ENCODE data around the gene FRMD3. TPM values are rescaled to one million over a fixed set of nuclear protein-coding genes. Genes with fewer than 3 reads are reported as not detected.

The FRMD3 gene
- total and polyA plus RNA-seq, 3 experiments from 2014 or later: 0.35 to 0.68 (median 0.62) TPM

GRCh38 chr9:83396813-83397212, 141.4 kb downstream of the FRMD3 start:
- Histone ChIP-seq H3K36me3 (ENCODE audit: insufficient read depth, low read length) (no peaks in the 10 kb centered on the region), H3K27me3 (ENCODE audit: insufficient read depth, low read length, poor library complexity, severe bottlenecking) (no peaks in the 10 kb centered on the region), H3K4me3 (ENCODE audit: low read length) (no peak overlapping the region), H3K4me1 (ENCODE audit: insufficient read depth, low read length) (no peaks in the 10 kb centered on the region), H3K9me3 (ENCODE audit: low read length) (no peaks in the 10 kb centered on the region), H3K27ac (ENCODE audit: low read depth, low read length) (no peak overlapping the region)
- no peaks in the 10 kb centered on the region for H3K36me3 Mint-ChIP-seq
- POLR2A ChIA-PET: no interaction called here
- no peak for DNase-seq
- no peaks in the 10 kb centered on the region for H3K27me3 Mint-ChIP-seq
- H3K27ac Mint-ChIP-seq: no peak overlapping the region
- CTCF ChIA-PET: no interaction called here
- no peak overlapping the region for H3K4me3 Mint-ChIP-seq
- no peaks in the 10 kb centered on the region for H3K9me3 Mint-ChIP-seq
- no peaks in the 10 kb centered on the region for H3K4me1 Mint-ChIP-seq

GRCh38 chr9:83396342-83396741, 141.9 kb downstream of the FRMD3 start:
- CTCF ChIA-PET: no interaction called here
- Mint-ChIP-seq H3K9me3 (no peaks in the 10 kb centered on the region), H3K4me1 (no peaks in the 10 kb centered on the region), H3K27me3 (no peaks in the 10 kb centered on the region), H3K36me3 (no peaks in the 10 kb centered on the region), H3K4me3 (no peak overlapping the region), H3K27ac (no peak overlapping the region)
- Histone ChIP-seq H3K9me3 (ENCODE audit: low read length) (no peaks in the 10 kb centered on the region), H3K4me3 (ENCODE audit: low read length) (no peak overlapping the region), H3K36me3 (ENCODE audit: insufficient read depth, low read length) (no peaks in the 10 kb centered on the region), H3K27me3 (ENCODE audit: insufficient read depth, low read length, poor library complexity, severe bottlenecking) (no peaks in the 10 kb centered on the region), H3K4me1 (ENCODE audit: insufficient read depth, low read length) (no peaks in the 10 kb centered on the region), H3K27ac (ENCODE audit: low read depth, low read length) (no peak overlapping the region)
- no peak for DNase-seq
- POLR2A ChIA-PET: no interaction called here

DNA sequence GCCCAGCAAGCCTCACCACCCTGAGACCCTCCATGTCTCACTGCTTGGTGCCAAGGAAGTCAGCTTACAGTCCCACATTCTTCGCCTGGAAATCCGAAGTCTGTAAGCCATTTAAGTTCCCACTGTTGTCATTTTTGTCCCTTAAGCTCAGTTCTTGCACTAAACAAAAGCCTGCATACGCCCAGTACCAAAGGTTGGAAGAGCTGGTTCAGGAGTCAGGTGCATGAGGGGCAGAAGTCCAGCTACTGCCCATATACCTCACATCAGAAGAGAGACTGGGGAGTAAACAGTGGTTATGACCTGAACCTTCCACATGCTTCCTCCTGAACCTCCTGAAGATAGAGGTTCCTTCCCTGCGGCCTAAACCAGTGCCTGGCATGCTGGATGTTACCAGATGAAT, 146.0 kb downstream of the FRMD3 start:
- no peak overlapping the region for H3K27ac Mint-ChIP-seq
- no peak for DNase-seq
- H3K9me3 ChIP-seq (ENCODE audit: low read length): no peaks in the 10 kb centered on the region
- no peaks in the 10 kb centered on the region for H3K36me3 ChIP-seq (ENCODE audit: insufficient read depth, low read length)
- H3K4me1 Mint-ChIP-seq: no peaks in the 10 kb centered on the region
- H3K27me3 Mint-ChIP-seq: peaks cover 0 to 2% of the 10 kb centered on the region in 2 donors
- H3K9me3 Mint-ChIP-seq: no peaks in the 10 kb centered on the region
- H3K4me3 ChIP-seq (ENCODE audit: low read length): no peak overlapping the region
- H3K4me1 ChIP-seq (ENCODE audit: insufficient read depth, low read length): no peaks in the 10 kb centered on the region
- no peak overlapping the region for H3K27ac ChIP-seq (ENCODE audit: low read depth, low read length)
- no peak overlapping the region for H3K4me3 Mint-ChIP-seq
- H3K36me3 Mint-ChIP-seq: peaks cover 0 to 8% (median 0%) of the 10 kb centered on the region in 3 donors
- ChIA-PET CTCF (no interaction called here), POLR2A (no interaction called here)
- H3K27me3 ChIP-seq (ENCODE audit: insufficient read depth, low read length, poor library complexity, severe bottlenecking): no peaks in the 10 kb centered on the region

GRCh38 chr9:83388346-83388745, 149.9 kb downstream of the FRMD3 start:
- POLR2A ChIA-PET: no interaction called here
- Mint-ChIP-seq H3K27me3 (peaks cover 0 to 2% of the 10 kb centered on the region in 2 donors), H3K36me3 (peaks cover 0 to 8% (median 0%) of the 10 kb centered on the region in 3 donors), H3K27ac (no peak overlapping the region), H3K4me3 (no peak overlapping the region), H3K9me3 (no peaks in the 10 kb centered on the region), H3K4me1 (no peaks in the 10 kb centered on the region)
- H3K9me3 ChIP-seq (ENCODE audit: low read length): no peaks in the 10 kb centered on the region
- H3K36me3 ChIP-seq (ENCODE audit: insufficient read depth, low read length): no peaks in the 10 kb centered on the region
- no peak overlapping the region for H3K27ac ChIP-seq (ENCODE audit: low read depth, low read length)
- H3K4me1 ChIP-seq (ENCODE audit: insufficient read depth, low read length): no peaks in the 10 kb centered on the region
- DNase-seq: no peak
- CTCF ChIA-PET: no interaction called here
- H3K4me3 ChIP-seq (ENCODE audit: low read length): no peak overlapping the region
- H3K27me3 ChIP-seq (ENCODE audit: insufficient read depth, low read length, poor library complexity, severe bottlenecking): no peaks in the 10 kb centered on the region

DNA sequence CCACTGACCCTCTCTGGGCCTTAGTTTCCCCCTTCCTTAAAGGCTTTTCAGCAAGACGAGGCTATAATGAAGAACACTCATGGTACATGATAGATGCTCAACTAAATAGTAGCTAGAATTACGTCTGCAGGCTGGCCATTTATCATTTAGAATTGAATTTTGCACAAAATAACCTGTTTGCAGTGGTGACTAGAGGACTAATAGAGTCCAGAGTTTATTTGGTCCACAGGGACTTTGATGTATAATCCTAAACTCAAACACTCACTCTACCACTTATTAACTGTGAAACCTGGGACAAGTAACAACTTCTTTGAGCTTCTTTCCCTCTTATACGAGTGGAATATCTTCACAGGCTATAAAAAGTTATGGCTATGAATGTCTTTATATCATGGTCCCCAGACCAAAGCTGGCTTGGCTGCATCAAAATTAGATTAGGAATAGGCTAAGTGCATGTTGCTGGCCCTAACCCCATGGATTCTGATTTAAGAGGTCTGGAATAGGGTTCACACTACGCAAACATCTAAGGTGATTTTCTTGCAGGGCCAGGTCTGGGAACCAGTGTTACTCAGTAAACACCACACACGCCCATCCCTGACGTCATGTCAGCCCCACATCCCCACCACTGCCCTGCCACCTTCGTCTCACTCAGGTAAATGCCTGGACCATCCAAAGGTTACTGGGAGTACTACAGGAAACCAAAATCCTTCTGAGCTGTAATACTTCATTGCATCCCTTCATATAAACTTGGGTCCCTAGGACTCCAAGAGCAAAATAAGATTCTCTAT, 150.6 kb downstream of the FRMD3 start:
- no peaks in the 10 kb centered on the region for H3K4me1 ChIP-seq (ENCODE audit: insufficient read depth, low read length)
- no peaks in the 10 kb centered on the region for H3K36me3 ChIP-seq (ENCODE audit: insufficient read depth, low read length)
- H3K9me3 ChIP-seq (ENCODE audit: low read length): no peaks in the 10 kb centered on the region
- H3K27me3 ChIP-seq (ENCODE audit: insufficient read depth, low read length, poor library complexity, severe bottlenecking): no peaks in the 10 kb centered on the region
- H3K4me1 Mint-ChIP-seq: no peaks in the 10 kb centered on the region
- no peak overlapping the region for H3K27ac Mint-ChIP-seq
- H3K27me3 Mint-ChIP-seq: peaks cover 0 to 2% of the 10 kb centered on the region in 2 donors
- no peak overlapping the region for H3K4me3 ChIP-seq (ENCODE audit: low read length)
- H3K4me3 Mint-ChIP-seq: no peak overlapping the region
- CTCF ChIA-PET: no interaction called here
- POLR2A ChIA-PET: no interaction called here
- H3K9me3 Mint-ChIP-seq: peaks cover 0 to under 1% (median 0%) of the 10 kb centered on the region in 5 donors
- no peak for DNase-seq
- H3K27ac ChIP-seq (ENCODE audit: low read depth, low read length): no peak overlapping the region
- peaks cover 0 to 8% (median 0%) of the 10 kb centered on the region in 3 donors for H3K36me3 Mint-ChIP-seq

- Mint-ChIP-seq H3K9me3 (peaks cover 0 to 2% (median 0%) of the 10 kb centered on the region in 5 donors), H3K27me3 (peaks cover 0 to 2% of the 10 kb centered on the region in 2 donors), H3K36me3 (peaks cover 0 to 8% (median 0%) of the 10 kb centered on the region in 3 donors), H3K4me3 (no peak overlapping the region), H3K27ac (no peak overlapping the region), H3K4me1 (no peaks in the 10 kb centered on the region)
- POLR2A ChIA-PET: no interaction called here
- CTCF ChIA-PET: no interaction called here
- H3K4me1 ChIP-seq (ENCODE audit: insufficient read depth, low read length): no peaks in the 10 kb centered on the region
- no peak overlapping the region for H3K4me3 ChIP-seq (ENCODE audit: low read length)
- H3K36me3 ChIP-seq (ENCODE audit: insufficient read depth, low read length): no peaks in the 10 kb centered on the region
- no peak for DNase-seq
- no peak overlapping the region for H3K27ac ChIP-seq (ENCODE audit: low read depth, low read length)
- H3K9me3 ChIP-seq (ENCODE audit: low read length): no peaks in the 10 kb centered on the region
- no peaks in the 10 kb centered on the region for H3K27me3 ChIP-seq (ENCODE audit: insufficient read depth, low read length, poor library complexity, severe bottlenecking)
Observed at GRCh38 chr9:83385317-83385716, 152.9 kb downstream of the FRMD3 start.

GRCh38 chr9:83384214-83384613, 154.0 kb downstream of the FRMD3 start:
- H3K4me1 Mint-ChIP-seq: no peaks in the 10 kb centered on the region
- no peak overlapping the region for H3K4me3 Mint-ChIP-seq
- H3K4me3 ChIP-seq (ENCODE audit: low read length): no peak overlapping the region
- no peak overlapping the region for H3K27ac ChIP-seq (ENCODE audit: low read depth, low read length)
- no peaks in the 10 kb centered on the region for H3K27me3 ChIP-seq (ENCODE audit: insufficient read depth, low read length, poor library complexity, severe bottlenecking)
- H3K36me3 Mint-ChIP-seq: no peaks in the 10 kb centered on the region
- H3K27ac Mint-ChIP-seq: no peak overlapping the region
- ChIA-PET CTCF (interaction anchor here (1.1 kb wide), 1 partner anchor 9 kb away, joined by 3 read pairs; no protein-coding TSS in a partner anchor), POLR2A (no interaction called here)
- no peaks in the 10 kb centered on the region for H3K9me3 ChIP-seq (ENCODE audit: low read length)
- peaks cover 0 to 2% (median 0%) of the 10 kb centered on the region in 5 donors for H3K9me3 Mint-ChIP-seq
- H3K36me3 ChIP-seq (ENCODE audit: insufficient read depth, low read length): no peaks in the 10 kb centered on the region
- DNase-seq: no peak
- peaks cover 0 to 2% of the 10 kb centered on the region in 2 donors for H3K27me3 Mint-ChIP-seq
- H3K4me1 ChIP-seq (ENCODE audit: insufficient read depth, low read length): no peaks in the 10 kb centered on the region

DNA sequence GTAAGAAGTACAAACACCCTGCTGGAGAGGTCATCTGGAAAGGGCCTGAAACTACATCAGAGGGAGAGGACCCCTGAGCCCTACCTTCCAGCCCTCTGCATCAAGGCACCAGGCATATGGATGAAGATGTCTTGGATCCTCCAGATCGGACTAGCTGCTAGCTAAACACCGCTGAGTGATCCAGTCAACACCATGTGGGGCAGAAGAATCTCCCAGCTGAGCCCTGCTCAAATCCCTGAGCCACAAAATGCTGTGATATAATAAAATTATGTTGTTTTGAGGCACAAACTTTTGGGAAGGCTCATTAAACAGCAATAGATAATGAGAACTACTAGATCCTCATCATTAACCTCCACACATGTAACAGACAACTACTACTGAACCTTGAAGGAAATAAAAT, 155.2 kb downstream of the FRMD3 start:
- no peaks in the 10 kb centered on the region for H3K36me3 ChIP-seq (ENCODE audit: insufficient read depth, low read length)
- peaks cover 0 to 2% (median 0%) of the 10 kb centered on the region in 5 donors for H3K9me3 Mint-ChIP-seq
- peaks cover 0 to under 1% of the 10 kb centered on the region in 2 donors for H3K27me3 Mint-ChIP-seq
- POLR2A ChIA-PET: no interaction called here
- CTCF ChIA-PET: no interaction called here
- H3K4me3 Mint-ChIP-seq: no peak overlapping the region
- H3K27ac ChIP-seq (ENCODE audit: low read depth, low read length): no peak overlapping the region
- H3K4me1 ChIP-seq (ENCODE audit: insufficient read depth, low read length): no peaks in the 10 kb centered on the region
- H3K27ac Mint-ChIP-seq: no peak overlapping the region
- no peak for DNase-seq
- H3K4me3 ChIP-seq (ENCODE audit: low read length): no peak overlapping the region
- H3K36me3 Mint-ChIP-seq: peaks cover 0 to 2% (median 0%) of the 10 kb centered on the region in 3 donors
- no peaks in the 10 kb centered on the region for H3K27me3 ChIP-seq (ENCODE audit: insufficient read depth, low read length, poor library complexity, severe bottlenecking)
- H3K4me1 Mint-ChIP-seq: no peaks in the 10 kb centered on the region
- no peaks in the 10 kb centered on the region for H3K9me3 ChIP-seq (ENCODE audit: low read length)

All from CD8-positive, alpha-beta memory T cell (primary cell).